Activated naive CD4-positive, alpha-beta T cell treated with Interleukin-2 at 50 U/mL for 16 hours (primary cell): ENCODE data around the gene NPB.
A peak's percentile ranks its signal among the peaks of the same experiment; 100 is the strongest.

Experiments
- DNase-seq: peaks from one replicate; pipeline ENCODE4 v3.0.0-alpha.2; 2020

Gene NPB

GRCh38 chr17:81900181-81900820 is 1.7 kb upstream of the NPB start:
- DNase-seq: no peak

GRCh38 chr17:81901167-81902022 is 643 bp upstream of the NPB start:
- DNase-seq: no peak

- DNase-seq: no peak
Observed at GRCh38 chr17:81902653-81903414, 796 bp downstream of the NPB start.

DNA sequence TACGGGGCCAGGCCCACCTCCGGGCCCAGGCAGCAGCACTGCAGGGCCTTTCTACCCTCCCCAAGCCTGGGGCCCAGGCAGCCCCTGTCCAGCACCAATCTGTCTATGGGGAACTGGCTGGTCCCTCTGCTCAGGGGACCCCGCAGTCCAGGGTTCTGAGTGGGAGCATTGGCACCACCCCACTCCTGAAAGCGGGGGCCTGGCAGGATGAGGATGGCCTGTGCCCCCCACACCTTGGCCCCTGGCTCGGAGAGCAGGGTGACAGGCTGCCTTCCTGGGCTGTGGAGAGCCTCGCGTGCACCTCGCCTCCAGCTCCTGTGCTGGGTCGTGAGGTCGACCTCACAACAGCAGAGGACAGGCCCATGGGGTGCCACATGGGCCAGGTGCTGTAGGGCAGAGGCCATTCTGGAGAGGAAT is 1.4 kb downstream of the NPB start:
- no peak for DNase-seq

GRCh38 chr17:81903896-81904599 is 2.0 kb downstream of the NPB start:
- DNase-seq: no peak

DNA sequence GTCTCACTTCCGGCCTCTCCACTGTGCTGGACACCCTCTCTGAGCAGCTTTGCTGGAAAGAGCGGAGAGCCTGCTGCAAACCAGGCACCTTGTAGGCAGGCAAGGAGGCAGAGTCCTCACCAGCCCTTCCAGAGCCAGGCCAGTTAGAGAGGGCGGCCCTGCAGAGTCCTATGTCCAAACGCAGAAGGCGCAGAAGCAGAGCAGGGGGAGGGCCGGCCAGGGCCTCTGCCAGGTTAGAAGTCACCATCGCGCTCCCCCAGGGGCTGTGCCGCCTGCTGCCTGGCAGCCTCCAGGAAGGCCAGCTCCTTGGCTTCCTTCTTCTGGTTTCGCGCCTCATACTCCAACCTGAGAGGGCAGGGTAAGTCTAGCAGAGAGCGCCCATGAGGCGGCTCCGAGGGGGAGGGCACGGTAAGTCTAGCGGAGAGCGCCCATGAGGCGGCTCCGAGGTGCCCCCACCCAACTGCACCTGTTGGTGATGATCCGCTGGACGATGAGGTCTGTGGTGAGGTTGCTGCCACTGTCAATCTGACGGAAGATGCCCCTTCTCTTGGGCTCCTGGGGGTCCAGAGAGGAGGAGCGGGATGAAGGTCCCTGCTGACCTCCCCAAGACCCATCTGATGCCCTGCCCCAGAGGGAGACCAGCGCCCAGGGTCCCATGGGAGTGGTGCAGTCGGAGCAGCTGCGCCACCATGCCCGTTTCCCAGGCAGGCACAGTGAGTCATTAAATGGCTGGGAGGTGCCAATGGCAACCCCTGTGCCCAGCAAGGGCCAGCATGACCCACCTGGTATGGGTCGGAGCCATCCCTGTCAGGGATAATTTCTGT is 2.8 kb downstream of the NPB start:
- DNase-seq: no peak

- DNase-seq: no peak
Observed at GRCh38 chr17:81905424-81905875, 3.4 kb downstream of the NPB start.

- no peak for DNase-seq
Observed at GRCh38 chr17:81905993-81906392, 4.0 kb downstream of the NPB start.

DNA sequence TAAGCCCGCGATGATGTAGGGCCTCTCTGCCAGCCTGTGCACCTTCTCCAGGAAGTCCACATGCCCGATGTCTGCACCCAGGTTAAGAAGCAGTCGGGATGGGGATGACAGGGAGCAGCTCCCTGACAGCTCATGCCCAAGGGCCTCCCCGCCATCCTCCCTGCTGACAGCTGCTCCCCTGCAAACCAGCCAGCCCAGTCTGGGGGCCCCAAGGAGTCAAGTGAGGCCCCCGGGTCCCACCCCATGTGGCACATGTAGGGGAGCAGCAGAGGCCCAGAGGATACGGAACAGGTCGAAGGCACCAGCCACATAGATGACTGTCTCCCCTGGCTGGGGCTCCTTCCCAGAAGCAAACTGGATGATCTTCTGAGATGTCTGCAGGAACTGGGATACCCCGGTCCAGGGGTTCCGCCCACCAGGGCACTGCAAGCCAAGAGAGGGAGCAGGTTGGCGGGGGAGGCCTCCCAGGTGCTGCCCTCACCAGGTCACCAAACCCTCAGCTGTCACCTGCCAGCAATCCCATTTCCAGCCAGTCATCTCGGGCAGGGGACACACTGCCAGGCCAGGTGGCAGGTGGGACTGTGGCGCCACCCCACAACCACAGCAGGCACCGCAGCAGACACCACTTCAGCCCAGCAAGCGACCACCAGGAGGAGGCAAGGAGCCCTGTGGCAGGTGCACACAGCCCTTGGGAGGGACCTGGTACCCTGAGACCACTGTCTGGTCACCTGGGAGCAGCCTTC is 4.6 kb downstream of the NPB start:
- no peak for DNase-seq

- DNase-seq: no peak
Observed at GRCh38 chr17:81907219-81908145, 5.4 kb downstream of the NPB start.

GRCh38 chr17:81908793-81909192 is 6.8 kb downstream of the NPB start:
- no peak for DNase-seq

DNA sequence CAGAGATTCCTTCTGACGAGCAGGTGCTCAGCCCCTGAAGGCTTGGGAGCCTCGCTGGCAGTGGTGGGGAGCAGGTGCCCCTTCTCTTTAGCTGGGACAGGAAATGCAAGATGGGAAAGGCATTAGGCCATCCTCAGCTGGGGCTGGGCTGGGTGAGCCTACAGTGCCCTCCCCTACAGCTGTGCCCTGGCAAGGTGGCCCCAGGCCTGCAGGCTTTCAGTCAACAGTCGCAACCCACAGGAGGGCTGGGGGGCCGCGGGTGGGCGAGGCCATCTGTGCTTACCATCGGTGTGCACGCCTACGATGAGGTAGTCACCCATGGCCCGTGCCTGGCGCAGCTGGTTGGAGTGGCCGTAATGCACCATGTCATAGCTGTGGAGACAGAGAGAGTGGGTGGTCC is 7.2 kb downstream of the NPB start:
- DNase-seq: no peak

DNA sequence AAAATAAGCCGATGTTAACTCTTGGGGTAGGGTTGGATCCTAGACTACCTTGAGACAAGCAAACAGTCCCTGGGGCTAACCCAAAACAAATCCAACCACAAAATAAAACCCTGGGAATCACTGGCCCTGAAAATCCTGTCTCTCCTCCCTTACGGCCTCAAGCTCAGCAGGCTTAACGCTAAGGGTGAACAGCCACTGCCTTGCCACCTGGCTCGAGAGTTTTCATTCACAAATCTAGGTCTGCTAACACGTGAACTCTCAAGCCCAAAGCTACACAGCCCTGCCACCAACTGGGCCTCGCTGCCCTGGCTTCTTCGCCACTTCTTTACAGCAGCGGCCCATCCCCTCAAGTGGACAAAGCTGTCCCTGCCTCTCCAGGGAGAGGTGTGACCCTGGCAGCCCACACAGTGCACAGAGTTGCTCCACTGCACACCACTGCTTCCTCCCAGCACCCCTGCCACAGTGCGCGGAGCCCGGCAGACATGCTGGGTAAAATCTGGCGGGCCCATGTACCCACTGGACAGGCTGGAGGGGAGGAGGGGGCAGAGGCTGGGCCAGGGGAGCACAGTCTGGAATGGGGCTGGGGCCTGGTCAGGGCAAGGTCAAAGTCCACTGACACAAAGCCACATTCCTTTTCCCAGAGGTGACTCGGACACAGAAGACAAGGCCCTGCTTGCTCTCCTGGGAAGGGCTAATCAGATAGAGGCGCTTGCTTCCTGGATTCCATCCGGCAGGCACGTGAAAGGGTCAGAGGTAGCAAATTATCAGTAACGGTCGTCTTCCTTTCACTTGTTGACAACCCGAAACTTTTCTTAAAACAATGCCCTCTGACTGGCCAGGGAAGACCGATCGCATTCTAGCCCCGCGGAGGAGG is 8.2 kb downstream of the NPB start:
- no peak for DNase-seq

DNA sequence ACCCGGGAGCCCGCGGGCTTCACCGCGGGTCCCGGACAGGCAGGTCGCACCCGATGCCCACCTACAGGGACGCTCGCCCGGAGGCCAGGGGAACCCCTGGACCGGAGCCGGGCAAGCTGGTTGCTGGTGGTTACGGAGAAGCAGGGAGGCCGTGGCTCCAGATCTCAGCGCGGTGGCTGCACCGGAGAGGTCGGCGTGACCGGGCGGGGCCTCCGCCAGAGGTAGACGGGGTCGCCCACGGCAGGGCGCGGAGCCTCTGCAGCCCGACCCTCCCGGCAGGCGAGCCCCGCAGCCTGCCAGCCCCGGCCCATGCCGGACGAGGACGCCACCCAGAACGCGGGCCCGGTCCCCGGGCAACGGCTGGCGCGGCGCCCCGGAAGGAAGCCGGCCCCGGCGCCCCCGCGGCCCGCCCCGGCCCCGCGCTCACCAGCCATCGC is 8.8 kb downstream of the NPB start:
- DNase-seq: no peak

DNA sequence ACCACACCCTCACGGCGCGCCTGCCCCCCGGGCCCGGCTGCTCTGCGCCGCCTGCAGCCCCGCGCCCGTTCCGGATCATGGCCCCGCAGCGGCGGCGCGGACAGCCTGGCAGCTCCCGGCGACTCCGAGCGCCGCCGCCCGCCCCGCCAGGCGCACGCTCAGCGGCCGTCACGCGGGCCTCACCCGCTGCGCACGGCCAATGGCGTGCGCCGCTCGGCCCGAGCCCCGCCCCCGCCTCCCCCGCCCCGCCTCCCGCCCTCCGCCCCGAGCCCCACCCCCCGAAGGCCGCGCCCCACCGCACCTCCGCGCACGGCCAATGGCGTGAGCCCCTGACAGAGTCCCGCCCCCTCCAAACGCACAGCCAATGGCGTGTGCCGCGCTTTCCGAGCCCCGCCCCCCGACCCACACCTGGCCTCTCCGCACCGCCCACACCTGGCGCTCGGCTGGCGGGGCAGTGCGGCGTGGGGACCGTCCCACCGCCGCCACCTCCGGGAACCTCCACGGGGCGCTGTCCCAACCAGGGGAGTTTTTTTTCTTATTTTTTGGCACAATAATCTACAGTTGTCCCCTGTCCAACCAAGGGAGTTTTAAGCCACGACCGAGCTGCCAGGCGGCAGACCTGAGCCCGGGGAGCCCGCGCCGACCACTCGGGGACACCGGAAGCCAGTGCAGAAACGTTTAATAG is 9.4 kb downstream of the NPB start, which contains the start of gene PCYT2:
PCYT2 (minus strand) TSS at position 123 of the 685 bp plus-strand sequence; CDS start at position 79, 44 bp downstream.
- peak; percentile 90 for DNase-seq

DNA sequence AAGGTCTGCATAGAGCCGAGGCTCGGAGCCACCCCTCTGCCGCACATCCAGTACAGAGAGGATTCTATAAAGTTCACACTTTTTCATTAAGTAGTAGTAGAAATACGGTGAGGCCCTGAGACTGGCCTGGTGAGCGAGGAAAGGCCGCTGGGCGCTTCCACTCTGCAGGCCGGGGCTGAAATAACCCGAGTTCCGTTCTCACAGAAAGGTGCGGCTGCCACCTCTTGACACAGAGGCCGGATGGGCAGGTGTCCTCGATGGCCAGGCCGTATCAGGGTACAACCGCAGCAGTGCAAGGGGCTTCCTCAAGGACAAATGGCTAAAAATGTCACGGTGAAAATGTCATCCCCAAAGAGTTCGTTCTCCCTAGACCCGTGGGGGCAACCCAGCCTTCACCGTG is 9.9 kb downstream of the NPB start:
- no peak for DNase-seq

DNA sequence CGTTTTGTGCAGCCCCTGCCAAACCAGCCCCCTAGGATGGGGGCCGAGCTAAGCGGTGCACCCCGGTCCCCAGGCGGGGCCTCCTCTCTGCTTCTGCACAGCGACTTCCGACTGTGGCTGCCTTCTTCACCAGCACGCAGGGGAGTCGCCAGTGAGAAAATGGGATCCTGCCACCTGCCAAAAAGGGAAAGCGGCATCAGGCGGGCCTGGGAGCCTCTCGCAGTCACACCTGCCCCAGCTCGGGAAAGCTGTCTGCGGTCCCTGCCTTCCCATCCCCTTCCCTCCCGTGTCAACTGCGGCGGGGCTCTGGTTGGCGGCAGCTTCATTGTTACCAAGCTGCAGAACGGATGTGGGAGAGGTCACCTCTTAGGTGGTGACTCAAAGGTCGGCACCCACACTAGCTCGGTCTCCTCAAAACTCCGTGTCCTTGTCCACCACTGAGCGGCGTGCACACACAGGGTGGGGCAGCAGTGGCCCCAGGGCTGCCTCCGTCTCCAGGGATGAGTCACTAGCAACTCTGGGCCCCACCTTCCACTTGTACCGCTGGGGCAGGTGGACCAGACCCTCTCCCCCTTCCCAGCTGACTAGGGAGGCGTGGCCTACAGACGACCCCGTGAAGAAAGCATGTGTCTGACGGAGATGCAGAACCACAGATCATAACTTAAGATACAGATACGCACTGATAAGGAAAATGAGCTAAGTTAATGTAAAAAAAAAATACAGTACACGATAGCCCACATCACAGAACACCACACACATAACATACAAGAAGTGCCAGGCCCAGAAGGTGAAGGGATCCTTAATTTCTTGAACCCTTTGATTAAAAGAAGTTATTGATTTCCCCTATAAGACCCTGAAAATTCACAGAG is 10.6 kb downstream of the NPB start:
- no peak for DNase-seq
